ENCODE data around the gene INTS4.
"Not testable (repeated sequence)": the region's sequence is repeated elsewhere in the genome, so short reads cannot be mapped to it uniquely, and the experiment has no call there.

Gene INTS4

GRCh38 chr11:77882396-77882795, 112.1 kb downstream of the INTS4 start:
- DNase-seq (ENCODE audit: low read depth in 2 of 2) = no peak

DNA sequence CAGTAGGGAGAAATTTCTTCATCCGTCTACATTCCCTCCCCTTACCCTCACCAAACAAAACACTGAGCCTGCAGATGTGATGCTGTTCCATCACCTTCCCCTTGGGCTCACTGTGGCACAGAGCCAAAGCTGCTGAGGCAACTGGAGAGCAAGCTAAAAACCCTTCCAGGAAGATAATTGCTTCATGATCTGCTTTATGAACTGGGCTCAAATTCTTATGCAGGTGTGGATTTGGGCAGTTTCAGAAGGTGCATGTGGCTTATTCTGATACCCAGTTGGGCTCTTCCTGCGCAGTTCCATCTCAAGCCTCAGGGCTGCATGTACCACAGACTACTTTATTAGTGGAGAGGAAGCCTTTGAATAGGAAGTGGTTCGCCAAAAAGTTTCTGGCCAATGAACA, 115.2 kb downstream of the INTS4 start:
- DNase-seq (ENCODE audit: low read depth in 2 of 2) = no peak

GRCh38 chr11:77878247-77878646, 116.2 kb downstream of the INTS4 start:
- not testable (repeated sequence) for DNase-seq (ENCODE audit: low read depth in 2 of 2)

GRCh38 chr11:77876045-77876444, 118.4 kb downstream of the INTS4 start:
- no peak for DNase-seq (ENCODE audit: low read depth in 2 of 2)

GRCh38 chr11:77874206-77874605, 120.3 kb downstream of the INTS4 start:
- no peak for DNase-seq (ENCODE audit: low read depth in 2 of 2)

DNA sequence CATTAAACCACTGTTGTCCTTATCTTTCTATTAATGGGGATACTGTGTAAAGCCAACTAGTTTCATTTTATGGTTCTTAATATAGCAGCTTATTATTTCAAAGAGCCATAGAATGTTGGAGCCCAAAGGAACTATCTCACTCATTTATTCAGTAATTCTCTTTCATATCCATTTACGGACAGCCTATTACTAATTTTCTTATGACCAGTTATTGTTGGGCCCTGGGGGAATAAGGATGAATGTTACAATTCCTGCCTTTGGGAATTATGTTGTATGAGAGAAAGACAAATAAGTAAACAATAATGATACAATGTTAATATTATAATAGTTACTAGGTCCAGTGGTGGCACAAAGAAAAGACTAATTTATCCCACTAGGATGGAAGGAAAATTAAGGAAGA, 121.1 kb downstream of the INTS4 start:
- DNase-seq (ENCODE audit: low read depth in 2 of 2) = no peak

GRCh38 chr11:77871855-77872254, 122.6 kb downstream of the INTS4 start:
- no peak for DNase-seq (ENCODE audit: low read depth in 2 of 2)

GRCh38 chr11:77868744-77869143, 125.7 kb downstream of the INTS4 start:
- DNase-seq (ENCODE audit: low read depth in 2 of 2) = no peak

DNA sequence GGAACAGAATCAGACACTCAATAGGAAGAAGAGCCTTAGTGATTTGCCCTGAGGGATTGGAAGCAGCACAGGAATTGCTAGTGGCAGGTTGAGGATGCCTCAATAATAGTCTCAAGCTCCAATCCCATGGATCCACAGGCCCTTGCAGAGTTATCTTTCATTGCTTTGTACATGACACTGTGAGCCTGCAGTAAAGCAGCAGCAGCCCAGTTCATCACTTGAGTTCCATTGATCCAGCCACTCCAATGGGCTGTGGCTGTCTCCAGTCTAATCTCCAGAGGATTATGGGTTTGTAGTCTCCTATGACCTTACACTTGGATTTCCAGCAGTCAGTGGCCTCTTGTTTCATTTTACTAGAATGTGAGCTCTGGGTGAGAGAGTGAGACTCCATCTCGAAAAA, 128.1 kb downstream of the INTS4 start:
- no peak for DNase-seq (ENCODE audit: low read depth in 2 of 2)

DNA sequence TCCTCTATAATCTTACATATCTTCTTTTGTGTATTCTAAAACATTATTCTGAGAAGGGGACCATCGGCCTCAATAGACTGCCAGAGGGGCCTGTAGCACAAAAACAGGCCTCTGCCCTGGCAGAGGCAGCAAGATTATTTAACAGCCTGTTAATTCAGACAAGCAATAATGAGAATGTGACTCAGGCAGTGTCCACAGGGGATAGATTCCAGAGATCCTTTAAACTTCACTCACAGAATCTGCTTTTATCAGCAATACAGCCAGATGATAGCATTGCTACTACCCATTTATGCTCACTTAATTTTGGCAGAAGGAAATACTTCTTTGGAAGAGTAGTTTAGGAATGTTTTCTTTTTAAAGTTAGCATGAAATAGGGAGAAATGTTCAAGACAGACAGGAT, 128.7 kb downstream of the INTS4 start:
- DNase-seq (ENCODE audit: low read depth in 2 of 2) = no peak

DNA sequence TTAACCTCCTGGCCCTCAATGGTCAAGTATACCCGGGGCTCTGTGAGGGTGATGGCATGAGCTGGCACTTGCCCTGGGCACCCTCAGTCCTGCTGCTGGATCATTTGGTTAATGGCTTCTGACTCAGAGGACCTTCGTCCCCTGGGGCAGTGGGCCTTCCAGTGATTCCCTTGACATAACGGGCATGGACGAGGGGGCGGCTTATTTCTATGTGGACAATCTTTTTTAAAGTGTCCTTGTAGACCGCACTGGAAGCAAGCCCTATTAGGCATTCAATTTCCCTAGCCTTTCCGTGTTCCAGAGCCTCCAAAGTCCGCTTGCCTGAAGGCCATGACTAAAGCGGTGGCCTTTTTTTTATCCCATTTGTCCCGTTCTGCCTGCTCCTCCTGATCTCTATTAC, 133.0 kb downstream of the INTS4 start:
- DNase-seq (ENCODE audit: low read depth in 2 of 2) = not testable (repeated sequence)

DNA sequence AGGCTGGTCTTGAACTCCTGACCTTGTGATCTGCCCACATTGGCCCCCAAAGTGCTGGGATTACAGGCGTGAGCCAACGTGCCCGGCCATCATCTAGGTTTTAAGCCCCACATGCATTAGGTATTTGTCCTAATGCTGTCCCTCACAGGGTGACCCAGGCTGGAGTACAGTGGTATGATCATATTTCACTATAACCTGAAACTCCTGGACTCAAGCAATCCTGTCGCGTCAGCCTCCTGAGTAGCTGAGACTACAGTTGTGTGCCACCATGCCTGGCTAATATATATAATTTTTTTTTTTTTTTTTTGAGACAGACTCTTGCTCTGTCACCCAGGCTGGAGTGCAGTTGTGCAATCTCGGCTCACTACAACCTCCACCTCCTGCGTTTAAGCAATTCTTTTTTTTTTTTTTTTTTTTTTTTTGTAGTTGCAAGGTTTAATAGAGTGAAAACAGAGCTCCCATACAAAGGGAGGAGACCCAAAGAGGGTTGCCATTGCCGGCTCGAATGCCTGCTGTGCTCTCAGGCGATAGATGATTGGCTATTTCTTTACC, 136.5 kb downstream of the INTS4 start:
- DNase-seq (ENCODE audit: low read depth in 2 of 2) = not testable (repeated sequence)

- DNase-seq (ENCODE audit: low read depth in 2 of 2) = no peak
Measured at GRCh38 chr11:77854838-77855237, 139.6 kb downstream of the INTS4 start.

DNA sequence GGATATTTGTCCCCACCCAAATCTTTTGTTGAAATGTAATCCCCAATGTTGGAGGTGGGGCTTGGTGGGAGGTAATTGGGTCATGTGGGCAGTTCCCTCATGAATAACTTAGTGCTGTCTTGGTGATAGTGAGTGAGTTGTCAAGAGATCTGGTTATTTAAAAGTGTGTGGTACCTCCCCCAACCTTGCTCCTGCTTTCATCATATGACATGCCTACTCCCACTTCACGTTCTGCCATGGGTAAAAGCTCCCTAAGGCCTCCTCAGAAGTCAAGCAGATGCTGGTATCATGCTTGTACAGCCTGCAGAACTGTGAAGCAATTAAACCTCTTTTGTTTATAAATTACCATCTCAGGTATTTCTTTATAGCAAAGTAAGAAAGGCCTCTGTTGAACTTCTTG, 143.0 kb downstream of the INTS4 start:
- DNase-seq (ENCODE audit: low read depth in 2 of 2) = no peak

- not testable (repeated sequence) for DNase-seq (ENCODE audit: low read depth in 2 of 2)
Measured at GRCh38 chr11:77843700-77844099, 150.8 kb downstream of the INTS4 start.

- no peak for DNase-seq (ENCODE audit: low read depth in 2 of 2)
Measured at GRCh38 chr11:77842441-77843121, 151.9 kb downstream of the INTS4 start.

DNA sequence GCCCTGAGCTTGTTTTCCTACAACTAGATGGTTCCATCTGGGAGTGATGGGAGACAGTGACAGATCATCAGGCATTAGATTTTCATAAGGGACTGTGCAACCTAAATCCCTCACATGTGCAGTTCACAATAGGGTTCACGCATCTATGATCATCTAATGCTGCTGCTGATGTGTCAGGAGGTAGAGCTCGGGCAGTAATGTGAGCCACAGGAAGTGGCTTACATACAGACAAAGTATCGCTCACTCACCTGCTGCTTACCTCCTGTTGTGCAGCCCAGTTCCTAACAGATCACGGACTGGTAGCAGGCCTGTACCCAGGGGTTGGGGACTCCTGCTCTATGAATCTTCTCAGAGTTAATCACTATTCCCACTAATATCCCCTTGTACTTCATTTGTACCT, 161.2 kb downstream of the INTS4 start:
- no peak for DNase-seq (ENCODE audit: low read depth in 2 of 2)

- DNase-seq (ENCODE audit: low read depth in 2 of 2) = no peak
Measured at GRCh38 chr11:77828926-77829325, 165.5 kb downstream of the INTS4 start.
